GM19467 (cell line): ENCODE results near the gene RABAC1.

Experiments used
- ATAC-seq: cut with Tn5 transposase; IDR thresholded peaks from one replicate; pipeline ENCODE4 v1.9.1; 2021; ENCODE audit warnings: mild to moderate bottlenecking, moderate library complexity; ENCODE audit not compliant: unreplicated experiment

The RABAC1 gene

DNA sequence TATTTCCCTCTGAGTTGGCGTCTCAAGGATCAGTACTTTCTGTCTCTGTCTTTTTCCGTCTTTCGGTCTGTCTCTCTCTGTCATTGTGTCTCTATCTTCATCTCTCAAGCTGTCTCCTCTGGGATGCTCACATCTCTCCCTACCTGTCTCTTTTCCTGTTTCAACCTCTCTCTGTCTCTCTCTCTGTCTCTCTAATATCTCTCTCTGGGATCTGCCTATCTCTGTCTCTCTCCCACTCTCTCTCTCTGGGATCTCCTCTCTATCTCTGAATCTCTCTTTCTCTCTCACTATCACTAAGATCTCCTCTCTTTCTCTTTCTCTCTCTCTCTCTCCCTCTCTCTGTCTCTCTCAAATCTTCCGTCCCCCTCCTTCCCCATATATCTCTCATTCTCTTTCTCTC, 30.9 kb upstream of the RABAC1 start:
- no peak for ATAC-seq

DNA sequence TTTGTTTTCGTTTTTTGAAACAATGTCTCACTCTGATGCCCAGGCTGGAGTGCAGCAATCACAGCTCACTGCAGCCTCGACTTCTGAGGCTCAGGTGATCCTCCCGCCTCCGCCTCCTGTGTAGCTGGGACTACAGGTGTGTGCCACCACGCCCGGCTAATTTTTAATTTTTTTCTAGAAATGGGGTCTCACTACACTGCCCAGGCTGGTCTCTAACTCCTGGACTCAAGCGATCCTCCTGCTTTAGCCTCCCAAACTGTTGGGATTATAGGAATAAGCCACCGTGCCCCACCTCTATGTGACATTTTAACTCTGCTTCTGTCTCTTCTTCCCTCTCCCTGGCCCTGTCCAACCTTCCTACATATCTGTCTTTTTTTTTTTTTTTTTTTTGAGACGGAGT, 29.8 kb upstream of the RABAC1 start:
- no peak for ATAC-seq

DNA sequence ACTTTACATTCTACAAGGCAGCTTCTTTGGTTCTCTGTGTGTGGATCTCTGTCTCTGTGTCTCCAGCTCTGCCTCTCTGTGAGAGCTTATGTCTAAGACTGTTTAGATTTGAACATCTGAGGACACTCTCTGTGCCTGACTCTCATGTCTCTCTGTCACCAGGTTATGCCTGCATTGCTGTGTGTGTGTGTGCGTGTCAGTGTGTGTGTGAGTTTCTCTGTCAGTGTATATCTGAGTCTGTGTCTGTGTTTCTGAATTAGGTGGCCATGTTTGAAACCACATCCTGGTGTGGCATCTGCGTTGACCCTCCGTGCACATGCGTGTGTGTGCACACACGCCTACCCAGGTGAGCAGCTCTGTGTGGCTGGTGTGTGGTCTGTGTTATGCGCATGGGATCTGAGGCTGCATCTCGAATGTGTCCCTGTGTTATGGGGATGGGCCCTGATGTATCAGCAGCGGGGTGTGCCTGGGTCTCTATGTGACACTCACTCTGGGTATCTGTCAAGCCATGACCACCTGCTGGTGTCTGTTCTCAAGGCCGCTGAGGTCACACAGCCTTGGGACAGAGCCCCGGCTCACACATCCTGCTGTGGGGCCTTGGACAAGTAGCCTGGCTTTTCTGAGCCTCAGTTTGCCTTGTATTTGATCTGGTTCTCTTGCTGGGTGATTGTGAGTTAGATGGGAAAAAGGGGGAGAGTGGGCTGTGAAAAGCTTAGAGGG, 28.2 kb upstream of the RABAC1 start:
- no peak for ATAC-seq

DNA sequence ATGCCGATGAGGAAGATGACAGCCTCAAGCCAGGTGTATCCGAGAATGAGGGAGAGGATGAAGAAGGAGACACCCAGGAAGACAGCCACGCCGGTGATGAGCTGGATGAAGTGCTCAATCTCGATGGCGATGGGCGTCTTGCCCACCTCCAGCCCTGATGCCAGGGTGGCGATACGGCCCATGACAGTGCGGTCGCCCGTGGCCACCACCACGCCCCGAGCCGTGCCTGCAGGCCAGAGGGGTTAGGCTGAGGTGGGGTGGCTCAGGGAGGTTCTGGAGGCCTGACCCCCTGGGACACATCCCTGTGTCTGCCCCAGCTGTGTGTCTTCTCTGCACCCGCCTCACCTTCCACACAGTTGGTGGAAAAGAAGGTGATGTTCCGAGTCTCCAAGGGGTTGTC, 25.8 kb upstream of the RABAC1 start:
- no peak for ATAC-seq

GRCh38 chr19:41981724-41982123, 22.6 kb upstream of the RABAC1 start:
- no peak for ATAC-seq

- no peak for ATAC-seq
These were observed 19.3 kb upstream of the RABAC1 start for GRCh38 chr19:41978470-41978869.

DNA sequence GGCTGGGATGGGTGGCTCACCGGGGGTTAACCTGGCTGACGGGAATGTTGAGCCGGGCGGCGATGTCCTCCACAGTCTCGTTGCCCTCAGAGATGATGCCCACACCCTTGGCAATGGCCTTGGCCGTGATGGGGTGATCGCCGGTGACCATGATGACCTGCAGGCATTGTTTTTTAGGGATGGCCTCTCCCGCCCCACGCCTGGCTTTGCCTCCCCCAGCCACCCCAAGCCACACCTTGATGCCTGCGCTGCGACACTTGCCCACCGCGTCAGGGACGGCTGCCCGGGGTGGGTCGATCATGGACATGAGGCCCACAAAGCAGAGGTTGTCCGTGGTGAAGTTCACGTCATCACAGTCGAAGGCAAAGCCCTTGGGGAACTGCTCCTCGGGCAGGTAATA, 18.8 kb upstream of the RABAC1 start:
- no peak for ATAC-seq

DNA sequence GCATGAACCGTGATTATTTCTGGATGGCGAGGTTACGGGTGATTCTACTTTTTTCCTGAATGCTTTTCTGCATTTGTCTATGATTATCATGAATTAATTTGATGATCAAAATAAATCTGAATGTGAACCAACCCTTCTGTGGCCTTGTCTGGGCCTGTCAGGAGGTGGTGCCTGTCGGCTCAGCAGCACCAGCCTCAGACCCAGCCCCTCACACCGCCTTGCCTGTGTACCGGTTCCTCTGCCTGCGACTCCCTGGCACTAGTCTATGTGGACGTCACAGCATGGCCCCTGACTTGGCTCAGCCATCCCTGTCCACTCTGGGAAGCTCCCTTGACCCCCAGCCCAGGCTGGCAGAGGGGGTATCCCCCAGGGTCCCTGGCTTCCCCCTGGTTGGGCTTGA, 15.5 kb upstream of the RABAC1 start:
- no peak for ATAC-seq

- ATAC-seq, result no peak
These were observed 12.2 kb upstream of the RABAC1 start for GRCh38 chr19:41971363-41971762.

- ATAC-seq, result no peak
These were observed 10.8 kb upstream of the RABAC1 start for GRCh38 chr19:41969772-41970458.

GRCh38 chr19:41968751-41969595, 9.9 kb upstream of the RABAC1 start:
- ATAC-seq, result no peak

DNA sequence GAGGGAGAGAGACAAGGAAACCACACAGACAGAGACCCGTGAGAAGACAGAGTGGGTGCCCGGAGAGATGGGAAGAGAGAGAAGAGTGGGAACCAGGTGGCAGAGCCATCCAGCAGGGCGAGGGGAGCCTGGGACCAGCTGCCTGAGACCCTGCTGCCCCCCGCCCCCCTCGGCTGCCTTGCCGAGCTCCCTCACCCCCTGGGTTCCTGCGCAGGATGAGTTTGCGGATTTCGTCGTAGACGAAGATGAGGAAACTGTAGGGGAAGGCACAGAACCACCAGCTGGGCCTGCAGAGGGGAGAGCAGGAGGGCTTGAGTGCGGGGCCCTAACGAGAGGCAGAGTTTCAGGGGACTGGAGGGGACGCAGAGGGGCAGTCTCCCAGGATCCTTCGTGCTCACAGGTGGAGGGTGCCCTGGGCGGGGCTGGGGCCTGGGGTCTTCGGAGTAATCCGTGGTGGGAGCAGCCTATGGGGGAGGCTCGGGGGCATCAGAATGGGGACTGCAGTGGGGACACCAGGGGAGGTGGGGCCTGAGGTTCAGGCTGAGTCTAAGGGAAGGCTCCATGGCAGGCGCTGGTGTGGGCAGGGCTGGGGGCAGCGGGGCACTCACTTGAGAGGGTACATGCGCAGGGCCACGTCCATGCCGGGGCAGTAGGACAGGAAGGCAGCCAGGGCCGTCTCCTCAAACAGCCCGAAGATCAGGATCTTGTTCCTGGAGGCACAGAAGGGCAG, 8.1 kb upstream of the RABAC1 start:
- no peak for ATAC-seq

DNA sequence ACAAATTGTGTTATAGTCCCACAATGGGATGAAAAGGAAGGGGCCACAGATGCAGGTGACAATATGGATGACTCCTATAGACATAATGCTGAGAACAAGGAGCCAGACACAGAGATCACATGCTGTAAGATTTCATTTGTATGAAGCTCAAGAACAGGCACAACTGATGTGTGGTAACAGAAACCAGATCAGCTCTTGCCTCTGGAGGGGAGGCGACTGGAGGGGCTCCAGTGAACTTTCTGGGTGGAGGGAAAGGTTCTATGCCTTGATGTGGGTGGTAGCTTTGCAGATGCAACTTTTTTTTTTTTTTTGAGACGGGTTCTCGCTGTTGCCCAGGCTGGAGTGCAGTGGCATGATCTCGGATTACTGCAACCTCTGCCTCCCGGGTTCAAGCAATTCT, 6.0 kb upstream of the RABAC1 start:
- ATAC-seq, result no peak

DNA sequence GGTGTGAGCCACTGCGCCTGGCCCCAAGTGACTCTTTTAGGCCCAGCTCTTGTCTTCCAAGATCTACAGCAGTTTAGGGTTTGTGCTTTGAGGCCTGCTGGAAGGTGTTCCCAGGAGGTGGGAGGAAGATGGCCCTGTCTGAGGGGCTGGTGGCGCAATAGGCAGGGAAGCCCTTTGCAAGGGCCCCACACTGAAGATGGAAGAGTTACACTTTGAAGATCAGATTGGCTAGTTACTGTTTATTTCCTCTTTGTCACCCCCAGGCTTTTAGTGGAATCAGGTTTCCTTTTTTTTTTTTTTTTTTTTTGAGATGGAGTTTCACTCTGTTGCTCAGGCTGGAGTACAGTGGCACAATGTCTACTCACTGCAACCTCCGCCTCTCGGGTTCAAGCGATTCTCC, 1.9 kb upstream of the RABAC1 start:
- no peak for ATAC-seq

DNA sequence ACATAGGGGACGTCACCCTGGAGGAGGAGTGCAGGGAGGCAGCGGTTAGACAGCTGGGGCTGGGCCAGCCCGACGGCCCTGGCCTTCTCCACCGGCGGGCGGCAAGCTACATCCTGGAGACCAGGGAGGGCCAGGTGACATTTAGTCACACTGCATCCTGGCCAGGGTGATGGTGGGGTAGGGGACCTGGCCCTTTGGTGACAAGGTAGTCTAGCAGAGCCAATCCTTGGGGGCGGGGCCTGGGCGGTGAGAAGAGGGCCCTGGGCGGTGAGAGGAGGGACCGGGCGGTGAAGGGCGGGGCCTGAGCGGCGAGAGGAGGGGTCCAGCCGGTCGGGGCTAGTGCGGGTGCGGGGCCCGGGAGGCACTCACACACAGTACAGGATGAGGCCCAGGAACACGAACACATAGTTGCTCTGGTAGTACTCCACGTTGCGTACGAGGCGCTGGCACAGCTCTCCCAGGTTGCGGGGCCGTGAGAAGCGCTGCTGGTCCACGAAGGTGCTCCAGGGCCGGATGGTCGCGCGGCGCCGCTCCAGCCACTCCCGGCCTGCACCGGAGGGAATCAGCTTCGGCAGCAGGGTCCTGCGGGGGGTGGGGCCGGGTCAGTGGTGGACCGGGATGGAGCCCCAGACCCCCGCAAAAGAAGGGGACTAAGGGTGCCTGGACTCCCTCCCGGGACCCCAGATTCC, 610 bp downstream of the RABAC1 start:
- no peak for ATAC-seq

GRCh38 chr19:41957838-41958366, 1.2 kb downstream of the RABAC1 start:
- ATAC-seq, result no peak

DNA sequence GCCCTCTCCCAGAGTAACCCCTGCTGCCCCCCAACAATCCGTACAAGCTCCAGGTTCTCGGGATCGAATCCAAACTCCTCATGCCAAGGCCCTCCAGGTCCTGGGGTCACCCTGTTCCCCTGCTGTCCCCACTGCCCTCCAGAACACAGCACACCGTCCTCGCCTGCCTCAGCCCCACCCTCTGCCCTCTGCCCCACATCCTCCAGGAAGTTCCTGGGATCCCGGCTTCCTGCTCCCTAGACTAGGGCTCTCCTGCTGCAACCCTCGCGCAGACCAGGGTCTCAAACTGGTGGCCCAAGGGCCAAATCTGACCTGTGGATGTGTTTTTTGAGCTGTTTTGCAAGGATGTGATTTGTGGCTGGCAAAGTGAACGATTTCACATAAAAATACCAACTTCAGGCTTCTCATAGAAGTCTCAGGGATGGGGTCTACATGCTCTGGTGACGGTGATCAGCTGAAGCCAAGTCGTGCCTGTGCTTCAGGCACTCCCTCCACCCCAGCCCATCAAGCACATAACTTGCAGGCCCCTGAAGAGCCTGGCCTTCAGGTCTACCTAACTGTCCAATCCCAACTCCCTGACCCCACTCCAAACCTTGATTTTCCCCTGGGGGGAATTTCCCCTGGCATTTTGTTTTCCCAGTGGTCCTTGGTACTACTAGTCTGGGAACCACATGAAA, 1.8 kb downstream of the RABAC1 start:
- ATAC-seq, result no peak

- no peak for ATAC-seq
These were observed 2.5 kb downstream of the RABAC1 start for GRCh38 chr19:41956621-41957020.

DNA sequence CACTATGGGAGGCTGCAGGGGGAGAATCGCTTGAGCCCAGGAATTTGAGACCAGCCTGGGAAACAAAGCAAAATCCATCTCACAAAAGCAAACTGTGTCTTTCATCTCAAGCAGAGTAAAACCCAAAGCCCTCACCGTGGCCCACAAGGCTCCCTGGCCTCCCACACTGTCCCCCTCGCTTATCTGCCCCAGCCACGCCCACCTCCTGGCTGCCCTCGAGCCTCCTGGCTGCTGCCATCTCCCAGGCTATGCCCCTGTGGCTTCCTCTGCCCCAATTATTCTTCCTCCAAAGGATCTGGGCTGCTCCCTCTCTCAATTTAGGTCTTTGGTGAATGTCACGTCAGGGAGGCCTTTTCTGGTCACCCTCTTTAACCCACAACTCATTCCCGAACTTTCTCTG, 3.6 kb downstream of the RABAC1 start:
- ATAC-seq, result no peak

DNA sequence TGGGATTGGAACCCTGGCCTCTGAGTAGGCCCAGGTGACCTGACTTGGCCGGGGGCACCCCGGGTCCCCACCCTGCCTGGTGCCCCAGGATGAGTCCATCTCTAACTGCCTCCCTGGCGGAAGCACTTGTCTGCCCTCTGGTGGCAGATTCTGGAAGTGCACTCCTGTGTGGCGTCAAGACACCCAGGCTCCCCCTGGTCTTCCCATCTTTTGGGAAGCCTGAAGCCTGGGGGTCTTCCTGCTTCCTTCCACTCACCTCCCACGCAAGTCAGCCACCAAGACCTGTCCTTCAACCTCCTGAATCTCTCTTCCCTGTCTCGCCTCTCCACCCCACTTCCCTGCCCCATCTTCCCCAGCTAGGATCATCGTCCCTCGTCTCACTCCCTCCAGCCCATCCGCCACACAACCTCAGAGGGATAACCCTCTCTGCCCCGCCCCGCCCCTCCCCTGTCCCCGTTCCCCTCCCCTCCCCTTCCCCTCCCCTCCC, 7.4 kb downstream of the RABAC1 start:
- ATAC-seq, result no peak
